H1 (cell line): ENCODE results near the gene FADD. TPM values are rescaled to one million over a fixed set of nuclear protein-coding genes. Genes with fewer than 3 reads are reported as not detected.

Source experiments
- CTCF ChIA-PET: fragments of 300-600 bp; sonication (Branson Sonifier 250); formaldehyde crosslinking; loops from one replicate; lab custom pipeline; 2021; ENCODE audit not compliant: partially characterized antibody; lab: Charles Lee
- POLR2A ChIA-PET: fragments of 300-600 bp; sonication (Branson Sonifier 250); formaldehyde crosslinking; loops from one replicate; lab custom pipeline; 2021; ENCODE audit warnings: inconsistent platforms; ENCODE audit not compliant: partially characterized antibody; lab: Charles Lee
- DNase-seq, 2 experiments: peaks; one replicate each; pipeline versions ENCODE4 v3.0.0 to v3.0.0-alpha.2; 2010 to 2022; ENCODE audit warnings: low spot score in 2 of 2, low read depth in 1 of 2, mixed read lengths in 1 of 2
- FAIRE-seq: peaks from 2 replicates; lab custom pipeline; 2011; peaks lifted over from hg19 to GRCh38; lab: Jason Lieb, UNC
- H2AFZ ChIP-seq: 2 replicates; pipeline ENCODE4 v1.8.1; 2012; ENCODE audit warnings: low read length, inconsistent platforms
- H2AK5ac ChIP-seq: 2 replicates; pipeline ENCODE4 v1.6.1; 2013; ENCODE audit warnings: low read depth, low read length
- H2BK120ac ChIP-seq: replicated peaks from 2 replicates; pipeline ENCODE3; 2013; ENCODE audit warnings: low read depth, low read length, inconsistent platforms
- H2BK12ac ChIP-seq: 2 replicates; pipeline ENCODE4 v1.6.1; 2013; ENCODE audit warnings: low read depth, low read length
- H2BK15ac ChIP-seq: 2 replicates; pipeline ENCODE4 v1.6.1; 2013; ENCODE audit warnings: low read length
- H2BK20ac ChIP-seq: 2 replicates; pipeline ENCODE4 v1.6.1; 2013; ENCODE audit warnings: low read length
- H2BK5ac ChIP-seq: 2 replicates; pipeline ENCODE4 v1.6.1; 2013; ENCODE audit warnings: low read depth, low read length
- H3K14ac ChIP-seq: 2 replicates; pipeline ENCODE4 v1.6.1; 2013; ENCODE audit warnings: inconsistent platforms; ENCODE audit not compliant: insufficient read length
- H3K18ac ChIP-seq: 2 replicates; pipeline ENCODE4 v1.6.1; 2013; ENCODE audit warnings: low read length; ENCODE audit errors: extremely low read depth
- H3K23ac ChIP-seq: 2 replicates; pipeline ENCODE4 v1.6.1; 2013; ENCODE audit warnings: inconsistent platforms; ENCODE audit not compliant: insufficient read length
- H3K23me2 ChIP-seq: 2 replicates; pipeline ENCODE4 v1.6.1; 2013; ENCODE audit warnings: low read depth, low read length
- H3K27ac ChIP-seq: 2 replicates; pipeline ENCODE4 v1.6.1; 2011; ENCODE audit warnings: low read depth, low read length, inconsistent platforms
- H3K27me3 ChIP-seq, 4 experiments: replicated peaks in 1 of 4; 1 replicate in 1 of 4; 2 replicates in 3 of 4; pipeline versions ENCODE4 v1.6.1 to v1.8.1; 2011 to 2013; ENCODE audit warnings: low read length in 3 of 4, mild to moderate bottlenecking in 3 of 4, inconsistent platforms in 2 of 4, mixed read lengths in 2 of 4, moderate library complexity in 1 of 4; ENCODE audit not compliant: control insufficient read depth in 3 of 4, insufficient read depth in 3 of 4; ENCODE audit errors: extremely low read depth in 1 of 4
- H3K36me3 ChIP-seq, 4 experiments: 2 replicates each; pipeline versions ENCODE4 v1.6.1 to v1.8.1; 2011 to 2013; ENCODE audit warnings: mild to moderate bottlenecking in 4 of 4, low read length in 3 of 4, moderate library complexity in 2 of 4, control low read depth in 1 of 4, inconsistent platforms in 1 of 4; ENCODE audit not compliant: insufficient read depth in 4 of 4, control insufficient read depth in 2 of 4
- H3K4ac ChIP-seq: replicated peaks from 2 replicates; pipeline ENCODE3; 2013; ENCODE audit warnings: low read length, low read depth, mixed read lengths, inconsistent platforms; ENCODE audit not compliant: insufficient read length
- H3K4me1 ChIP-seq, 4 experiments: replicated peaks in 1 of 4; 1 replicate in 1 of 4; 2 replicates in 3 of 4; pipeline versions ENCODE4 v1.6.1 to v1.8.1; 2011 to 2013; ENCODE audit warnings: low read length in 3 of 4, inconsistent platforms in 2 of 4, mixed read lengths in 1 of 4; ENCODE audit not compliant: insufficient read depth in 4 of 4, control insufficient read depth in 3 of 4
- H3K4me2 ChIP-seq, 2 experiments: 2 replicates each; pipeline versions ENCODE4 v1.6.1 to v1.8.1; 2011 to 2013; ENCODE audit warnings: low read depth in 2 of 2, low read length in 2 of 2, control low read depth in 1 of 2, inconsistent platforms in 1 of 2, mild to moderate bottlenecking in 1 of 2; ENCODE audit not compliant: insufficient read depth in 1 of 2
- H3K4me3 ChIP-seq, 4 experiments: fragments of 200-600, 300-600 bp in 1 of 4; sonication (generic), shearing (Covaris generic), sonication (Bioruptor Twin) in 1 of 4; 2 replicates each; pipeline versions ENCODE4 v1.5.1 to v1.8.1; 2011 to 2016; ENCODE audit warnings: low read length in 4 of 4, low read depth in 3 of 4, control low read depth in 2 of 4, inconsistent platforms in 2 of 4, mild to moderate bottlenecking in 2 of 4, mixed read lengths in 1 of 4, moderate library complexity in 1 of 4; ENCODE audit not compliant: insufficient read depth in 2 of 4; ENCODE audit errors: extremely low read depth in 1 of 4
- H3K56ac ChIP-seq: replicated peaks from 2 replicates; pipeline ENCODE3; 2013; ENCODE audit warnings: low read depth, mild to moderate bottlenecking, mixed read lengths, low read length, inconsistent platforms; ENCODE audit not compliant: insufficient read length
- H3K79me1 ChIP-seq: 2 replicates; pipeline ENCODE4 v1.6.1; 2013; ENCODE audit warnings: low read depth, low read length, control low read depth
- H3K79me2 ChIP-seq, 2 experiments: 2 replicates each; pipeline versions ENCODE4 v1.6.1 to v1.8.1; 2012 to 2013; ENCODE audit warnings: low read length in 2 of 2, mild to moderate bottlenecking in 2 of 2, inconsistent platforms in 1 of 2; ENCODE audit not compliant: insufficient read depth in 2 of 2, control insufficient read depth in 1 of 2
- H3K9ac ChIP-seq, 4 experiments: replicated peaks in 1 of 4; 1 replicate in 1 of 4; 2 replicates in 3 of 4; pipeline versions ENCODE4 v1.6.1 to v1.8.1; 2011 to 2013; ENCODE audit warnings: low read depth in 3 of 4, low read length in 3 of 4, control low read depth in 2 of 4, mild to moderate bottlenecking in 2 of 4, moderate library complexity in 2 of 4, inconsistent platforms in 1 of 4; ENCODE audit errors: extremely low read depth in 1 of 4
- H3K9me3 ChIP-seq, 2 experiments: 2 replicates each; pipeline versions ENCODE4 v1.6.1 to v1.8.1; 2012 to 2013; ENCODE audit warnings: mild to moderate bottlenecking in 2 of 2, moderate library complexity in 2 of 2, control low read depth in 1 of 2, inconsistent platforms in 1 of 2, low read depth in 1 of 2, low read length in 1 of 2, mixed read lengths in 1 of 2; ENCODE audit not compliant: insufficient read depth in 2 of 2
- H4K20me1 ChIP-seq, 2 experiments: replicated peaks in 1 of 2; 2 replicates each; pipeline versions ENCODE3 to v1.8.1; 2011 to 2013; ENCODE audit warnings: inconsistent platforms in 2 of 2, low read length in 2 of 2, mild to moderate bottlenecking in 1 of 2; ENCODE audit not compliant: insufficient read depth in 2 of 2, control insufficient read depth in 1 of 2
- H4K5ac ChIP-seq: 2 replicates; pipeline ENCODE4 v1.6.1; 2013; ENCODE audit warnings: low read length, low read depth, mixed read lengths, inconsistent platforms; ENCODE audit not compliant: insufficient read length
- H4K8ac ChIP-seq: 2 replicates; pipeline ENCODE4 v1.8.0; 2013; ENCODE audit warnings: mild to moderate bottlenecking, moderate library complexity, low read length, inconsistent platforms; ENCODE audit not compliant: insufficient read depth; ENCODE audit errors: extremely low read depth
- H4K91ac ChIP-seq: replicated peaks from 2 replicates; pipeline ENCODE3; 2013; ENCODE audit warnings: low read length, mixed read lengths, inconsistent platforms; ENCODE audit not compliant: insufficient read length
- FOSL1 ChIP-seq: IDR thresholded peaks from 2 replicates; pipeline ENCODE4 v1.6.1; 2011; ENCODE audit warnings: mild to moderate bottlenecking, low read depth, low read length, moderate library complexity; ENCODE audit not compliant: insufficient read depth
- GTF2F1 ChIP-seq: IDR thresholded peaks from 2 replicates; pipeline ENCODE4 v1.6.1; 2012; ENCODE audit warnings: low read depth, low read length, improper control_type of control experiment, borderline replicate concordance
- RXRA ChIP-seq: IDR thresholded peaks from 2 replicates; pipeline ENCODE4 v1.6.1; 2011; ENCODE audit warnings: low read depth, mild to moderate bottlenecking, low read length, moderate library complexity; ENCODE audit not compliant: insufficient read depth
- SP1 ChIP-seq: IDR thresholded peaks from 2 replicates; pipeline ENCODE4 v1.6.1; 2011; ENCODE audit warnings: low read depth, low read length
- SRF ChIP-seq: IDR thresholded peaks from 2 replicates; pipeline ENCODE4 v1.6.1; 2011; ENCODE audit warnings: mild to moderate bottlenecking, low read depth, low read length, moderate library complexity
- TBP ChIP-seq: IDR thresholded peaks from 2 replicates; pipeline ENCODE4 v1.6.1; 2011; ENCODE audit warnings: low read depth, low read length, improper control_type of control experiment
- YY1 ChIP-seq: IDR thresholded peaks from 2 replicates; pipeline ENCODE4 v1.6.1; 2011; ENCODE audit warnings: low read depth, mild to moderate bottlenecking, low read length
- WGBS, 2 experiments: shearing (Covaris generic) in 1 of 2; methylation state at CpG; one replicate each; pipeline versions ENCODE4 v1.1.6 to v1.1.7; 2013 to 2015; ENCODE audit warnings: low lambda C conversion rate in 2 of 2, mixed read lengths in 2 of 2, inconsistent platforms in 1 of 2, low coverage in 1 of 2, missing lambda C conversion rate in 1 of 2; ENCODE audit not compliant: insufficient replicate concordance in 2 of 2, insufficient coverage in 1 of 2, insufficient read length in 1 of 2; ENCODE audit errors: extremely low coverage in 1 of 2, missing lambda C conversion rate in 1 of 2; 5-methylcytosine and 5-hydroxymethylcytosine counted together
- polyA plus RNA-seq, 7 experiments: library from polyadenylated mRNA; depleted of rRNA in 3 of 7; stranded (reverse) in 5 of 7; unstranded in 2 of 7; fragments of >200 nt in 5 of 7; fragments of 200-250 nt in 2 of 7; gene quantifications; 1 replicate in 5 of 7; 2 replicates in 1 of 7; 4 replicates in 1 of 7; pipeline versions ENCODE4 v1.2.1 to v1.2.3, GENCODE V29; 2011 to 2013; ENCODE audit warnings: missing spikeins in 2 of 7, mixed read lengths in 2 of 7
- total RNA-seq: library from RNA; stranded (reverse); fragmentation: NEBNext Ultra II Directional; extraction: Animal tissue kit (Norgen Biotek cat#: 25700); gene quantifications from 2 replicates; pipeline ENCODE4 v1.2.1, GENCODE V29; 2021

FADD gene
- total and polyA plus RNA-seq, 2 of the 8 experiments (the other 6 are each of a cell fraction or from before 2014, with no cell fraction given): 29.0 to 43.9 TPM

GRCh38 chr11:70210051-70210501 lies 7.0 kb downstream of the FADD start:
- DNase-seq: no peak
- Histone ChIP-seq H3K4ac (no peak overlapping the region), H2BK5ac (no peak overlapping the region), H3K4me1 (peaks cover 0 to 18% (median 5%) of the 10 kb centered on the region in 4 experiments; a peak in 6 of 7 replicates), H2BK15ac (0 out of 2 replicates have a peak overlapping the region, but pooled peaks have one; percentile 36), H3K56ac (no peak overlapping the region), H4K20me1 (peaks cover 14 to 24% of the 10 kb centered on the region in 2 experiments), H3K79me1 (peaks cover 4% of the 10 kb centered on the region; the same call in 1 of the 2 replicates), H3K27ac (no peak overlapping the region), H3K23me2 (no peaks in the 10 kb centered on the region), H4K91ac (no peak overlapping the region), H2BK120ac (no peak overlapping the region), H4K8ac (no peak overlapping the region), H3K79me2 (peaks cover under 1 to 21% of the 10 kb centered on the region in 2 experiments; a peak in 3 of 4 replicates), H3K9ac (no peak overlapping the region), H4K5ac (no peak overlapping the region), H2BK12ac (peak overlapping the region; percentile 31; the same call in 1 of the 2 replicates), H3K4me3 (no peak overlapping the region), H3K4me2 (no peak overlapping the region), H2AFZ (no peak overlapping the region), H3K27me3 (no peaks in the 10 kb centered on the region), H3K14ac (no peak overlapping the region), H3K23ac (no peak overlapping the region), H3K9me3 (no peaks in the 10 kb centered on the region), H2AK5ac (no peak overlapping the region), H3K18ac (peak overlapping the region; percentile 38; the same call in 1 of the 2 replicates), H3K36me3 (peaks cover 6 to 21% (median 13%) of the 10 kb centered on the region in 4 experiments), H2BK20ac (no peak overlapping the region)
- WGBS, 2 experiments: 81% methylated on average over 8 of the region's 8 CpGs; no CpG with 5 or more reads in 1 of the 2 experiments
- CTCF ChIA-PET: interaction anchor here (0.6 to 0.9 kb wide), 2 partner anchors 11 to 15 kb away, joined by 3 to 4 read pairs; no protein-coding TSS in a partner anchor
- no peak for FAIRE-seq
- POLR2A ChIA-PET: interaction anchor here (1.2 kb wide), 1 partner anchor 16 kb away, joined by 3 read pairs; no protein-coding TSS in a partner anchor
- TF ChIP-seq TBP (no peak), GTF2F1 (no peak), FOSL1 (no peak), YY1 (no peak), SP1 (no peak), SRF (no peak), RXRA (no peak)
